Measurements from ENCODE around the gene MPV17L2.

- TF ChIP-seq CTCF (IDR thresholded peaks at IDR 0.05), result no peak
- no peak for TF ChIP-seq POLR2AphosphoS5 (IDR thresholded peaks at IDR 0.05)
Measured at GRCh38 chr19:18185538-18185937, 7.5 kb upstream of the MPV17L2 start.
